ENCODE data around the gene GTPBP4.

- TF ChIP-seq POLR2A (IDR thresholded peaks at IDR 0.05; ENCODE audit: extremely low read depth, insufficient read length) (no peak), CTCF (IDR thresholded peaks at IDR 0.05; ENCODE audit: low read depth, low read length) (no peak), MYC (IDR thresholded peaks at IDR 0.05; ENCODE audit: low read depth, low read length) (no peak), MAX (IDR thresholded peaks at IDR 0.05; ENCODE audit: low read depth, low read length) (no peak)
Measured at GRCh38 chr10:1029838-1030237, 41.6 kb downstream of the GTPBP4 start.
